Measurements from ENCODE around the gene PSMA6.

DNA sequence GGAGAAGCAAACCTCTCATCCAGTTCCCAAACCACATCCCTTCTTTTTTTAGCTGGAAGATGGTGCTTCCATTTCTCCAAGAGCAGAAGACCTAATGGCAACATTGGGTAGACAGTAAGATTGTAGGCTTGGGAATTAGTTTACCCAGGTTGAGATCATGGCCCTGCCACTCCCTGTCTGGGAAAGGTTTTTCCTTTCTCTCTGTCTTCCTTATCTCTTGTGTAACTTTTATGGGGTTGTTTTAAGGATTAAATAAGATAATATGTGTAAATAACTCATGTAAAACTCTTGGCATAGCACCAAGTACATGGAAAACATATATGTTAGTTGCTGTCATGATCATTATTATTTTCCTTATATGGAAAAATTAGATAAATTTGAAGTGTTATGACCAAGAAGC lies 23.2 kb upstream of the PSMA6 start:
- TF ChIP-seq JUND (IDR thresholded peaks at IDR 0.05; ENCODE audit: low read length) (no peak), GABPA (IDR thresholded peaks at IDR 0.05; ENCODE audit: borderline replicate concordance, insufficient read depth, low read length) (no peak)
- TF ChIP-seq, protein P1, sequence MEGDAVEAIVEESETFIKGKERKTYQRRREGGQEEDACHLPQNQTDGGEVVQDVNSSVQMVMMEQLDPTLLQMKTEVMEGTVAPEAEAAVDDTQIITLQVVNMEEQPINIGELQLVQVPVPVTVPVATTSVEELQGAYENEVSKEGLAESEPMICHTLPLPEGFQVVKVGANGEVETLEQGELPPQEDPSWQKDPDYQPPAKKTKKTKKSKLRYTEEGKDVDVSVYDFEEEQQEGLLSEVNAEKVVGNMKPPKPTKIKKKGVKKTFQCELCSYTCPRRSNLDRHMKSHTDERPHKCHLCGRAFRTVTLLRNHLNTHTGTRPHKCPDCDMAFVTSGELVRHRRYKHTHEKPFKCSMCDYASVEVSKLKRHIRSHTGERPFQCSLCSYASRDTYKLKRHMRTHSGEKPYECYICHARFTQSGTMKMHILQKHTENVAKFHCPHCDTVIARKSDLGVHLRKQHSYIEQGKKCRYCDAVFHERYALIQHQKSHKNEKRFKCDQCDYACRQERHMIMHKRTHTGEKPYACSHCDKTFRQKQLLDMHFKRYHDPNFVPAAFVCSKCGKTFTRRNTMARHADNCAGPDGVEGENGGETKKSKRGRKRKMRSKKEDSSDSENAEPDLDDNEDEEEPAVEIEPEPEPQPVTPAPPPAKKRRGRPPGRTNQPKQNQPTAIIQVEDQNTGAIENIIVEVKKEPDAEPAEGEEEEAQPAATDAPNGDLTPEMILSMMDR (IDR thresholded peaks at IDR 0.05; ENCODE audit: control extremely low read depth in 1 of 3, insufficient read depth in 1 of 3, low read depth in 1 of 3, low read length in 3 of 3), result no peak
